GM20000 (cell line): ENCODE results near the gene CAMTA1.

Experiments used
- DNase-seq: peaks from one replicate; pipeline ENCODE4 v3.0.0; 2012; ENCODE audit warnings: low spot score
- TF ChIP-seq, protein P1 (sequence below): IDR thresholded peaks from 2 replicates; pipeline ENCODE4 v1.5.1; 2012; ENCODE audit warnings: mild to moderate bottlenecking, control low read depth; ENCODE audit errors: extremely low read depth, missing control alignments

Gene CAMTA1

DNA sequence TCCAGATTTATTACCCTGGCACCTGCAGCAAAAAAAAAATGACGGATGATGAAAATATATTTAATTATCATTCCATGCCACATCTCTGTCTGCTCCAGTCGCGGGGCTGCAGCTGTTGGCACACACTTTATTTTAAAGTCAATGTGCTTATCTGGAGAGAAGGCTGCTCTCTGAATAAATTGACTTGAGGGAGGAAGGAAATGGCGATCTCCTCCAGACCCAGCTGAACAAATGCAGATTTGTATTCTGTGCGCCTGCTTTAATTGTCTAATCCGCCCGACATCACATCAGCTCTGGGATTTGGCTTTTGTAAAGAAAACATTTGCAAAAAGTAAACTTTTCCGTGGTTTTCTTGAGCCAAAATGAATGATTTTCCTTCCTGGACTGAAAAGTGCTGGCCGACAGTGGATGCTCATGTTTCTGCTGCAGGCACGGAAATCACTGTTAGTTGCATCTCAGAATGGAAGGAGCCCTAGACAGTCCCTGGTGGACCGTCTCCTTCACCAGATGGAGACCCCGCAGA, 150.2 kb downstream of the CAMTA1 start:
- DNase-seq: no peak
- TF ChIP-seq, protein P1, sequence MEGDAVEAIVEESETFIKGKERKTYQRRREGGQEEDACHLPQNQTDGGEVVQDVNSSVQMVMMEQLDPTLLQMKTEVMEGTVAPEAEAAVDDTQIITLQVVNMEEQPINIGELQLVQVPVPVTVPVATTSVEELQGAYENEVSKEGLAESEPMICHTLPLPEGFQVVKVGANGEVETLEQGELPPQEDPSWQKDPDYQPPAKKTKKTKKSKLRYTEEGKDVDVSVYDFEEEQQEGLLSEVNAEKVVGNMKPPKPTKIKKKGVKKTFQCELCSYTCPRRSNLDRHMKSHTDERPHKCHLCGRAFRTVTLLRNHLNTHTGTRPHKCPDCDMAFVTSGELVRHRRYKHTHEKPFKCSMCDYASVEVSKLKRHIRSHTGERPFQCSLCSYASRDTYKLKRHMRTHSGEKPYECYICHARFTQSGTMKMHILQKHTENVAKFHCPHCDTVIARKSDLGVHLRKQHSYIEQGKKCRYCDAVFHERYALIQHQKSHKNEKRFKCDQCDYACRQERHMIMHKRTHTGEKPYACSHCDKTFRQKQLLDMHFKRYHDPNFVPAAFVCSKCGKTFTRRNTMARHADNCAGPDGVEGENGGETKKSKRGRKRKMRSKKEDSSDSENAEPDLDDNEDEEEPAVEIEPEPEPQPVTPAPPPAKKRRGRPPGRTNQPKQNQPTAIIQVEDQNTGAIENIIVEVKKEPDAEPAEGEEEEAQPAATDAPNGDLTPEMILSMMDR: no peak

DNA sequence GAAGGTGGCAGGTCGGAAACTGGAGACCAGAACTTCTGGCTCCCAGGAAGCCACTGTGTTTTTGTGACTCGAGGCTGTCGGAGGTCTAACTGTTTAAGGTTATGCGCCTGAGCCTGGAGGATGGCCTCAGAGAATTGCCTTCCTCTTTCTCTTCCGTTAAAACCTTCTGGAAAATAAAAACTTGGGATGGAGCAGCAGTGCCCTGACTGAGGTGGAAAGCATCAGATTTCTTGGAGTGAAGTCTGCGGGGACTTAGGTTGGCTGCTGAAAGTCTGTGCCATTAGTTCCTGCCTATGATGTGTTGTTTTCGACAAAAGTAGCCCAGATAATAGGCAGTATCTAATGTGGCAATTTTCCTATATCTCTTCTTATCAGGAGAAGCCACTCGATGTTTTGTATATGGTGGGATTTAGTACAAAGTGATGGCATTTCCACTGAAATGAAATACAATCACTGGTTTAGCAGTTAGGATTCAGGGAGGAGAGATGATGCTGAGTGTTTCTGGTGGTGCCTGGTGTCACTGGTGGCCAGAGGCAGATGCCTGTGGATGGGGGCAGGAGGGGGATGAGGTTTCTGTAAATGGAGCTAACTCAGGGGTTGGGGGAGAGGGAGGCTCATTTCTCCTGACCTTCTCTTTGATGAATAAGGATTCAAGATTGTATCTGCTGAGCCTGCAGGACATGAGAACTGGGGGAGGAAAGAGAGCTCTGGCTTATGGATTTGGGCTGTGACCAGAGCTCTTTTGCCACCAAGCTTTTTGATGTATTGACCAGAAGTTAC, 150.8 kb downstream of the CAMTA1 start:
- no peak for DNase-seq
- TF ChIP-seq, protein P1: no peak

DNA sequence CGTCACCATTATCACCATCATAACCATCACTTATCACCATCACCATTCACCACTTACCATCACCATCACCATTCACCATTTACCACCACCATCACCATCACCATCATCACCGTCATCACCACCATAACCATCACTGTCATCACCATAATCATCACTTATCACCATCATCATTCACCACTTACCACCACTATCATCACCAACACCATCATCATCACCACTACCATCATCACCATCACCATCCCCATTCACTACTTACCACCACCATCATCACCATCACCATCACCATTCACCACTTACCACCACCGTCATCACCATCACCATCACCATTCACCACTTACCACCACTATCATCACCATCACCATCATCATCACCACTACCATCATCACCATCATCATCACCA, 151.8 kb downstream of the CAMTA1 start:
- TF ChIP-seq, protein P1: no peak
- DNase-seq: no peak

DNA sequence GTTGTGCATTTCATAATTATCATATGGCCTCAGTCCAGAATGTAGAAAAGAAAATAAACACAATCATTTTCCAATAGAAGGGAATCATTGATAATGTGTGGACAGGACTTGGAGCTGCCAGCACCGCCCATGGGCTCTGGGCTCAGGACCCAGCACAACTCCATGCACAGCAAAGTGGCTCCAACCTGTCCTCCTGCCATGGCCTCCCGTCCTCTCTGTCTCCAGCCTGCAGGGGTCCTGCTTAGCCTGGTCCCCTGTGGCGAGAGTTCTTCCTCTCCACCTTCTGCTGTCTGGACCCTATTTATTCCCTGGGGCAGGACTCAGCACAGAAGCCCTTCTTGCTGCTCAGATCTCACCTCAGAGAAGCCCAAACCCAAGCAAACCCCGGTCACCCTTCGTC, 154.1 kb downstream of the CAMTA1 start:
- DNase-seq: no peak

DNA sequence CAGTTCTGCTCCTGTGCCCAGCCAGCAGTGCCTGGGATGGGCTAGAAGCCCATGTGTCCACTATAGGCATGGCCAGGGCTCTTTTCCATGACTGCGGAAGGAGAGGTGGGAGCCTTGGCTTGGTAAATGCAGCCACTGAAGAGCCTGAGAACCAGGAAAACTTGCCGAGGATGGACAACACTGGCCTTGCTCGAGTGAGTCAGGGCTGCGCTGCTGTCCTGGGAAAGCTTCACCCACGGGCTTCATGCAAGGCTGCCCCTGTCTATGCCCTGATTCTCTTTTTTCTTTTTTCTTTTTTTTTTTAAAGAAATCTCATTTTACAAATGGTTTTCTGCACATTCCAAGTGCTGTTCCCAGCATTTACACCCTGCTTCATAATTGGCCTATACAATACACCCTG, 156.5 kb downstream of the CAMTA1 start:
- TF ChIP-seq, protein P1: no peak
- no peak for DNase-seq

More for the DNA sequence above, 154.1 kb downstream of the CAMTA1 start:
- TF ChIP-seq, protein P1: no peak

DNA sequence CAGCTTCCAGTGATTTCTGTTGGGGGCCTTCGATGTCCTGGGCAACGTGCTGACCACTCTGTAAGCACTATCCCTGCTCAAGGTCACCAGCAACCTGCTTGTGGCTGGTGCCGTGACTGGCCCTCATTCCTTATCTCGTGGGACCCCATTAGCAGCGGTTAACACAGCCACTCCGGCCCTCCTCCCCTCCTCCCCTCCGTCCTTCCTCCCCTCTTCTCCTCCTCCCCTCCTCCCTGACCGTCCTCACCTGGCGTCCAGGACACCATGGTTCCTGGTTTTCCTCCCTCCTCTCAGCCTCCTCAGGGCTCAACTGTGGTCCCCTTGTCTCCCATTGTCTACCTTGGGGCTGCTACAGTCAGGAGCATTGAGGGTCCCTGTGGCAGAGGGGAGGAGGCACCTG, 157.7 kb downstream of the CAMTA1 start:
- no peak for DNase-seq

DNA sequence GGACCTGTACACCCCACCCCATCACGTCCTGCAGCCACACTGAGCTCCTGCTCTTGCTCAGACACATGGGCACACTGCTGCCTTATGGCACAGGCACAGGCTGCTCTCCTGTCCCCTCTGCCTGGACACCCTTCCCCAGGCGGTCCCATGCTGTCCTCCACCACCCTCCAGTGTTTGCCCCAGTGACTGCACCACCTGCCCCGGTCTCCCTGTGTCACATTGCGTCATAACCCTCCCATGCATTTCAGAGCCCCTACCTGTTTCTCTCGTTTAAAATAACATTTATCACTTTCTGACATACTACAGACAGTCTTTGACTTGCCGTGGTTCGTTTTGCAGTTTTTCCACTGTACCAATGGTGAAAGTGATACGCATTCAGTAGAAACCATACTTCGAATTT, 159.2 kb downstream of the CAMTA1 start:
- TF ChIP-seq, protein P1: no peak
- no peak for DNase-seq

More for the DNA sequence above, 157.7 kb downstream of the CAMTA1 start:
- TF ChIP-seq, protein P1: no peak
